ENCODE data around the gene GAGE10.
"Not testable (repeated sequence)": the region's sequence is repeated elsewhere in the genome, so short reads cannot be mapped to it uniquely, and the experiment has no call there.

Gene GAGE10

GRCh38 chrX:49276671-49277534 lies 26.5 kb upstream of the GAGE10 start:
- no peak for DNase-seq

DNA sequence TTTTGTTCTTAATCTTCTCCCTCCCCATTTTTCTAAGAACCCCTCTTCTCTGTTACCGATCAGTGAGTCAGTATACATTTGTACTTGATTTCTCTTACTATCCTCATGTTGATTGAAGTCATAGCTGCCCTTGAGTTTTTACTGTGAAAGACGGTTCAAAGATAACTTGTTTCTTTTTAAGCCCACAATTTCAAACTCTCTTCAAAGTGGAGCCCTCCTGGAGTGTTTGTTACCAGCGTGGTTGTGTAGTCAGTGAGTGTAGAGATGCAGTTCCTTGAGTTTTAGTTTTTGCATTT lies 26.0 kb upstream of the GAGE10 start:
- DNase-seq, result no peak

DNA sequence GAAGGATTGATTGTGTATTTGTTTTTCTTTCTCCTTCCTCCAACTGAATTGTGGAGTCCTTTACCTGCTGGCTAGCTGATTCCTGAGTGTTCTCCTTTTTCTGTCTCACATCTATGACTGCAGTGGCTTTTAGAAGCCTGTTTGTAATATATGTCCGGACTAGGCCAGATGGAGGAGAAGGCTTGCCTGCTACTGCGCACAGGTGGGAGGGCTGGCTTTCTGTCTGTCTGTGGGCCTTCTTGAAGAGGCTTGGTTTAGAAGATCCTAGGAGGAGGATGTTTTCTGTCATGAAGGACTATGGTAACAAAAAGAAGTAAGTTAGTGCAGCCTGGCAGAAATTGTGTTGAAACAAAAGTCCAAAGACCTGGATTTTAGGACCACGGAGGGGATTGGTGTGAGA lies 25.4 kb upstream of the GAGE10 start:
- DNase-seq, result no peak

DNA sequence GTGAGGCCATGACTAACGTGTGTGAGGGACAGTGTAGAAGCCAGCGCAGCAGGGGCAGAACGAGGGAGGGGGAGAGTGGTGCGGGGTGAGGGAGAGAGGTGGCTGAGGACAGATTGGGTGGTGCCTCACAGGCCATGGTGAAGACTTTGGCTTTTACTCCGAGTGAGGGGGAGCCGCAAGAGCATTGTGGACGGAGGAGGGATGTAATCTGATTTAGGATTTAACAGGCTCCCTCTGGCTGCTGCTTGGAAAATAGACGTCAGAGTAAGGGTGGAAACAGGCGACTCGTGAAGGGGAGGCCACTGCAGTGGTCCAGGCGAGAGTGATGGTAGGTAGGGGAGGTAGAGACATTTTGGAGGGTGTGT lies 20.8 kb upstream of the GAGE10 start:
- DNase-seq, result no peak

DNA sequence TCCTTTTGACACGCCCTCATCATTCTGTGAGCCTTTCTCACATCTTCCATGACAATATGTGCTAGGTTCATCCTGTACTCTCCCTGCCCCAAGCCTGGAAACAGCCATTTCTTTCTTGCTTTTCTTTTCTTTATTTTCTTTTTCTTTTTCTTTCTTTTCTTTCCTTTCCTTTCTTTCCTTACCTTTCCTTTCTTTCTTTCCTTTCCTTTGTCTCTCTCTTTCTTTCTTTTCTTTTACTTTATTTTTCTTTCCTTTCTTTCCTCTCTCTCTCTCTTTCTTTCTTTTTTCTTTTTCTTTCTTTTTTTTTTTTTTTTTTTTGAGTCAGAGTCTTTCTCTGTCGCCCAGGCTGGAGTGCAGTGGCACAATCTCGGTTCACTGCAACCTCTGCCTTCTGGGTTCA lies 19.2 kb upstream of the GAGE10 start:
- no peak for DNase-seq

- no peak for DNase-seq
Measured at GRCh38 chrX:49286136-49286535, 17.3 kb upstream of the GAGE10 start.

DNA sequence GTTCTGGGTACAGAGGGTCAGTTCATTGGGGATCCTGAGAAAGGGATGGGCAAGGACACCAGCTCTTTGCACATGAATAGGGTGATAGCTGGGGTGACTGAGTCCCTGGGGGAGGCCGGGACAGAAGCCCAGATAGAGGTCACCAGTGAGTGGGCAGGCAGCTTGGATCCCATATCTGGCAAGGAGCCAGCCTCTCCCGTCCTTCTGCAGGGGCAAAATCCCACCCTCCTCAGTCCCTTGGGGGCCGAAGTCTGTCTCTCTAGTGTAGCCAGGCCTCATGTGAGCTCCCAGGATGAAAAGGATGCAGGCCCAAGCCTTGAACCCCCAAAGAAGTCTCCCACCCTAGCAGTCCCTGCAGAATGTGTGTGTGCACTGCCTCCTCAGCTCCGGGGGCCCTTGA lies 16.9 kb upstream of the GAGE10 start:
- DNase-seq, result no peak

- DNase-seq, result no peak
Measured at GRCh38 chrX:49287665-49288064, 15.8 kb upstream of the GAGE10 start.

DNA sequence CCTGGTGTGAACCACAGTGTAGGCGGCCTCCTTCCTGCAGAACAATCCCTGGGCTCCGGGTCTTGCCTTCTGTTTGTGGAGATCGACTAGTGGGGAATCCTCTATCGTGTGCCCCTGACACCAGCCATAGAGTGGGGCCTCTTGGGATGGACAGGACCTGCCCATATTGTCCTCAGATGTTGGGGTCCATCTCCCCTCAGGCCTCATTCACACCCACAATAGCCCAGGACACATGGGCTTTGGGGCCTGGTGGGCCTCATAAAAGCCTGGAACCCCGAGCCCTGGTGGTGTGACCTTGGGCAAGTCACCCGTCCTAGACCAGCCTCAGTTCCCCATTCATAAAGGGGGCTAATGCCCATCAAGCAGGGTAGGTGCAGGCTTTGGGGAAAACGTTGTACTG lies 13.2 kb upstream of the GAGE10 start:
- no peak for DNase-seq

DNA sequence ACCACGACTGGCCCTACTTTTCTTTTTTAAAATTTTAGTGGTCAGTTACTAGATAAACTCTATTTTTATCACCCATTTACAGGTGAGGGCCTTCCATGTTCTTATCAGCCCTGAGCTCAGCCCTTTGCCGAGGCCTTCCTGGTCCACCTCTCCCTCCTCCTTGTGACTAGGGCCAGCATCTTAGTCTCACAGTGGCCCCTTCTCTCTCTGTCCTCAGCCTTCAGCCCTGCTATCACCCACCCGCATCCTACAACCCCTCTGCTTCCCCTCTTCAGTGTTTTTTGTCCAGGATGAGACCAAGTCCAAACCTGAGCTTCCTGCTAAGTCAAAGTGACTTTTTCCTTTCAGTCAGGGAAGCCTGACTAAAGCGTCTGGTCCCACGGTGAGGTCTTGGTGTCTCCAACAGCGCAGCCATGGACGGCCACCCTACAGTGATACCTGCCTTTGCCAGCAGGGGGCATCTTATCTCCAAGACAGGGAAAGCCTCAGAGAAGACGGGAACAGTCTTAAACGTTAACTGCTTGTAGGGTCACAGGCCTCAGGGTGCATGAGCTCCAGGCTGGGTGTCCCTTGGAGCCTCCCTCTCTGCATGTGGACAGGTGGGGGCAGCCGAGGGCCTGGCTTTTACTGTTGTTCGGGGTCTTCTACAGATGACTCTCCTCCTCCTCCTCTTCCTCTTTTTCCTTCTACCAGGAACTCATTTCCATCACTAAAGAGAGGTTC lies 11.7 kb upstream of the GAGE10 start:
- no peak for DNase-seq

- DNase-seq, result no peak
Measured at GRCh38 chrX:49292400-49293362, 10.8 kb upstream of the GAGE10 start.

DNA sequence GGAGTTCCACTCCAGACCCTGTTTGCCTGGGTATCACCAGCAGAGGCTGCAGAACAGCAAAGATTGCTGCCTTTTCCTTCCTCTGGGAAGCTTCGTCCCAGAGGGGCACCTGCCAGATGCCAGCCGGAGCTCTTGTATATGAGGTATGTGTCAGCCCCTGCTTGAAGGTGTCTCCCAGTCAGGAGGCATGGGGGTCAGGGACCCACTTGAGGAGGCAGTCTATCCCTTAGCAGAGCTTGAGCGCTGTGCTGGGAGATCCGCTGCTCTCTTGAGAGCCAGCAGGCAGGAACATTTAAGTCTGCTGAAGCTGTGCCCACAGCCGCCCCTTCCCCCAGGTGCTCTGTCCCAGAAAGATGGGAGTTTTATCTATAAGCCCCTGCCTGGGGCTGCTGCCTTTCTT lies 4.2 kb upstream of the GAGE10 start:
- not testable (repeated sequence) for DNase-seq

GRCh38 chrX:49300703-49301102 lies 2.7 kb upstream of the GAGE10 start:
- no peak for DNase-seq

DNA sequence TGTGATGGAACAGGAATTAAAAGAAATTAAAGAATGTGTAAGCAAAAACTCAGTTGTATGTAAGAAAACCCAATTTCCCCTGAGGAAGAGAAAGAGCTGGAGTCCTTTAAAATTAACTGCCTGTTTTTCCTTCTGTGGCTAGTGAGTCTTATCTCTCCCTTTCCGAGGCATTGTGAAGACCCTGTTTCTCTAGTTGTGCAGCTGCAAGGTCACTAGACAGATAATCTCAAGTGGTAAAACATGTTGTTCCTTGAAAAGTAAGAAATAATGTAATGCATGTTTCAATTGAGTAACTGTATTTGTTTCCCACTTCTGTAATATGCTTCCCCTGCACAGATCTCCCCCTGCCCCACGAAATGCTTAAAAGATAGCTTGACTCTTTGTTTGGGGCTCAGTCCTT lies 4.3 kb downstream of the GAGE10 start:
- not testable (repeated sequence) for DNase-seq

GRCh38 chrX:49308604-49309269 lies 5.3 kb downstream of the GAGE10 start:
- no peak for DNase-seq

DNA sequence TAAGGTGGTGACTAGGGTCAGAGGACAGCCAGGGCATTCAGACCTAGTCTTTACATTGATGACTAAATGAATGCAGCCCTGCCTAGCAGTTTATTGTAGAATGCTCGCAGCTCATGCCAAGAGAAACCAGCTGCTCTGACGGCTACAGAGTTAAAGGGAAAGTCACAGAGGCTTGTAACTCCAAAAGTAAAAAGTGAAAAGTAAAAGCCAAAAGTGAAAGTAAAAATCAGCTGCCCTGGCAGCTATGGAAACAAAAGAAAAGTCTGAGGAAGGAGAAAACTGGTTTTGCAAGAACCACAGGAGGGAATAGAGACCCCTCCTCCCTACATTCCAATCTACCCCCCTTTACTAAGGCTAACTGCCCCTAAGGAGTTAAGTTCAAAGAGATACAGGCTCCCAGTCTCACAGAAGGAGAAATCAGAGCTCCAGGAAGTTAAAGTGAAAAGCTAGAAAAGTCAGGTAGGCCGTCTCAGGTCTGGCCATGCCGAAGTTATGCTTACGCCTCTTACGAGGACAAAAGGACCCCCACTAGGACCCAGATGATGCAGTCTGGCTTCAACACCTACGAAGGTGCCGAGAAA lies 6.0 kb downstream of the GAGE10 start:
- DNase-seq, result no peak

GRCh38 chrX:49310371-49310770 lies 6.9 kb downstream of the GAGE10 start:
- DNase-seq, result no peak

GRCh38 chrX:49312176-49312575 lies 8.7 kb downstream of the GAGE10 start:
- DNase-seq, result no peak

GRCh38 chrX:49316085-49316484 lies 12.6 kb downstream of the GAGE10 start:
- no peak for DNase-seq

DNA sequence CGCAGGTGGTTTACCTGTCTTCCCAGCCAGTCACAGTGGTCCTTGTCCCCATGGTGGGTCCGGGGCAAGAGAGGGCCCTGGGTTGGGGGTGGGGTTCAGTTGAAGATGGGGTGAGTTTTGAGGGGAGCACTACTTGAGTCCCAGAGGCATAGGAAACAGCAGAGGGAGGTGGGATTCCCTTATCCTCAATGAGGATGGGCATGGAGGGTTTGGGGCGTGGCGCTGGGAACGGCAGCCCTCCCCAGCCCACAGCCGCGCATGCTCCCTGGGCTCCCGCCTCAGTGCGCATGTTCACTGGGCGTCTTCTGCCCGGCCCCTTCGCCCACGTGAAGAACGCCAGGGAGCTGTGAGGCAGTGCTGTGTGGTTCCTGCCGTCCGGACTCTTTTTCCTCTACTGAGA lies 18.3 kb downstream of the GAGE10 start, which contains the start of gene GAGE12J:
Gene GAGE12J (plus strand): TSS at position 301 of the 400 bp plus-strand sequence. CDS start 1,157 bp downstream, outside the sequence.
- not testable (repeated sequence) for DNase-seq

DNA sequence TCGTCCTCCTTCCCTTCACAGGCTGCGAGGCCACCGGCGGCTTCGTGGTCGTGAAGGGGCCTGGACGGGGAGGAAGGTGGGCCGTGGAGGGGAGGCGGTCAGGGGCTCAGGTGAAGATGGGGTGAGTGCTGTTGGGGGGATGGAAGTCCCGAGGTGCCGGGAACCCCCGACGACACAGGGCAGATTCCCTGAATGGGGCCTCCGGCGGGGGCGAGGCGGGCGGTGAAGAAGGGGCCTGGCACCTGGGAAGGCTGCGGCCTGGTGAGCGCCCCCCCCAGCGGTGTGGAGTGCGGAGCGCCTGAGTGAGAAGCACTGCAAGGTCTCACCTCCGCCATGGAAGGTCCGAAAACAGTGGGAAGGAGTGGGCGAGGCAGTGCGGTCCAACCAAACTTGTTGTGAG lies 18.8 kb downstream of the GAGE10 start:
- not testable (repeated sequence) for DNase-seq

- DNase-seq, result not testable (repeated sequence)
Measured at GRCh38 chrX:49323735-49324134, 20.3 kb downstream of the GAGE10 start.

All from NCI-H1436 treated with DMSO at 0.1 percent for 48 hours (cell line).